Prostate gland (tissue), 2 donors: Measurements from ENCODE around the gene ORC2.

Source experiments
- CTCF ChIP-seq, 4 experiments: fragments of 200-600 bp in 2 of 4; fragments of 450-650 bp in 2 of 4; sonication (generic) in 2 of 4; IDR thresholded peaks; 1 replicate in 3 of 4; 2 replicates in 1 of 4; pipeline ENCODE4 v1.5.1; 2016 to 2019; ENCODE audit warnings: antibody characterized with exemption in 4 of 4, mild to moderate bottlenecking in 2 of 4, moderate library complexity in 2 of 4
- POLR2A ChIP-seq: fragments of 450-650 bp; IDR thresholded peaks from one replicate; pipeline ENCODE4 v1.6.1; 2016; ENCODE audit warnings: antibody characterized with exemption, mild to moderate bottlenecking
- POLR2AphosphoS5 ChIP-seq: sonication (generic); formaldehyde crosslinking; IDR thresholded peaks from one replicate; pipeline ENCODE4 v1.6.1; 2017; ENCODE audit warnings: antibody characterized with exemption

- TF ChIP-seq POLR2AphosphoS5 (no peak), POLR2A (no peak), CTCF (IDR thresholded peaks at IDR 0.05) (no peak)
These were observed 13.2 kb upstream of the ORC2 start for GRCh38 chr2:200976710-200977109.
